Measurements from ENCODE around the gene JAKMIP1. TPM values are rescaled to one million over a fixed set of nuclear protein-coding genes. Genes with fewer than 3 reads are reported as not detected.

Gene JAKMIP1
- total RNA-seq, 1 experiment from 2014 or later, result not detected

GRCh38 chr4:6068986-6069385, 131.4 kb downstream of the JAKMIP1 start:
- DNase-seq (ENCODE audit: unreplicated experiment), result no peak
- Mint-ChIP-seq H3K27me3 (ENCODE audit: insufficient read depth, unreplicated experiment) (no peaks in the 10 kb centered on the region), H3K36me3 (ENCODE audit: insufficient read depth, unreplicated experiment) (no peaks in the 10 kb centered on the region), H3K9me3 (ENCODE audit: unreplicated experiment) (peaks cover 32% of the 10 kb centered on the region), H3K4me1 (ENCODE audit: insufficient read depth, unreplicated experiment) (no peaks in the 10 kb centered on the region), H3K4me3 (ENCODE audit: unreplicated experiment) (no peak overlapping the region), H3K27ac (ENCODE audit: low read depth, unreplicated experiment) (no peak overlapping the region)
- TF ChIP-seq, protein P1, sequence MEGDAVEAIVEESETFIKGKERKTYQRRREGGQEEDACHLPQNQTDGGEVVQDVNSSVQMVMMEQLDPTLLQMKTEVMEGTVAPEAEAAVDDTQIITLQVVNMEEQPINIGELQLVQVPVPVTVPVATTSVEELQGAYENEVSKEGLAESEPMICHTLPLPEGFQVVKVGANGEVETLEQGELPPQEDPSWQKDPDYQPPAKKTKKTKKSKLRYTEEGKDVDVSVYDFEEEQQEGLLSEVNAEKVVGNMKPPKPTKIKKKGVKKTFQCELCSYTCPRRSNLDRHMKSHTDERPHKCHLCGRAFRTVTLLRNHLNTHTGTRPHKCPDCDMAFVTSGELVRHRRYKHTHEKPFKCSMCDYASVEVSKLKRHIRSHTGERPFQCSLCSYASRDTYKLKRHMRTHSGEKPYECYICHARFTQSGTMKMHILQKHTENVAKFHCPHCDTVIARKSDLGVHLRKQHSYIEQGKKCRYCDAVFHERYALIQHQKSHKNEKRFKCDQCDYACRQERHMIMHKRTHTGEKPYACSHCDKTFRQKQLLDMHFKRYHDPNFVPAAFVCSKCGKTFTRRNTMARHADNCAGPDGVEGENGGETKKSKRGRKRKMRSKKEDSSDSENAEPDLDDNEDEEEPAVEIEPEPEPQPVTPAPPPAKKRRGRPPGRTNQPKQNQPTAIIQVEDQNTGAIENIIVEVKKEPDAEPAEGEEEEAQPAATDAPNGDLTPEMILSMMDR (IDR thresholded peaks at IDR 0.05; ENCODE audit: unreplicated experiment), result no peak
- intact Hi-C loops (cut with micrococcal nuclease), result no loop called here
- no TSS peak for BruUV-seq (replicated peaks)
- CTCF ChIA-PET, result no interaction called here
- POLR2A ChIA-PET, result no interaction called here

DNA sequence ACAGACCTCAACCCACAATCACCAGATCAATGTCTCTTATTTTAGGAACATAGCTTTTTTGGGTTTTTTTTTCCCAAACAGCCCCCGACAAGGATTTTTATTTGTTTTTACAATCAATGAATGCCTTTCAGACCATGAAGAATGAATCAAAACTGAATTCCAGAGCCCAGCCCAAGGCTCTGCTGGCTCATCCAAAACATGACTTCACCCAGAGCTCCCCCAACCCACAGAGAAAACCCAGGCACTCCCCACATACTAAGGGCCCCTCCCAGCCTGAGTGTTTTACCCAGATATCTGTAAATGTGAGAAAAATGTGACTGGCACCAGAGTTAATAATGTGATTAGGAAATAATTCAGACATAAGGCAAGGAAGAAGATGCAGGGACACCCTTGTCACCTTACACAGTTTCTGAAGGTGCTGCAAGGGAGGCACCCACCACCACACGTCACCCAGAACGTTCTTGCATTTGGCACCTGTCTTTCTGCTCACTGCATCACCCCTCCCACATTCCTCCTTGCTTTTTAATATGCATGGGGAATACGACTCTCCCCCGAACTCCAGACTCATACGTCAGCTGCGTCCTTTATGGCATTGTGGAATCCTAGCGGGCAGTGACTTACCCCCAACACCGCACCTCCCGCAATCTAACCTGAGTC, 134.3 kb downstream of the JAKMIP1 start:
- BruUV-seq (replicated peaks), result no TSS peak
- no peaks in the 10 kb centered on the region for H3K36me3 Mint-ChIP-seq (ENCODE audit: insufficient read depth, unreplicated experiment)
- DNase-seq (ENCODE audit: unreplicated experiment), result no peak
- no peaks in the 10 kb centered on the region for H3K4me1 Mint-ChIP-seq (ENCODE audit: insufficient read depth, unreplicated experiment)
- ChIA-PET POLR2A (no interaction called here), CTCF (interaction anchor here (0.6 kb wide), 2 partner anchors 21 to 28 kb away, joined by 3 to 4 read pairs; no protein-coding TSS in a partner anchor)
- H3K27ac Mint-ChIP-seq (ENCODE audit: low read depth, unreplicated experiment), result no peak overlapping the region
- TF ChIP-seq, protein P1 (IDR thresholded peaks at IDR 0.05; ENCODE audit: unreplicated experiment), result no peak
- intact Hi-C loops (cut with micrococcal nuclease), result no loop called here
- H3K27me3 Mint-ChIP-seq (ENCODE audit: insufficient read depth, unreplicated experiment), result no peaks in the 10 kb centered on the region
- H3K9me3 Mint-ChIP-seq (ENCODE audit: unreplicated experiment), result peaks cover 40% of the 10 kb centered on the region
- H3K4me3 Mint-ChIP-seq (ENCODE audit: unreplicated experiment), result no peak overlapping the region

- intact Hi-C loops (cut with micrococcal nuclease), result no loop called here
- Mint-ChIP-seq H3K36me3 (ENCODE audit: insufficient read depth, unreplicated experiment) (no peaks in the 10 kb centered on the region), H3K27me3 (ENCODE audit: insufficient read depth, unreplicated experiment) (no peaks in the 10 kb centered on the region), H3K27ac (ENCODE audit: low read depth, unreplicated experiment) (no peak overlapping the region), H3K4me3 (ENCODE audit: unreplicated experiment) (no peak overlapping the region), H3K9me3 (ENCODE audit: unreplicated experiment) (peaks cover 44% of the 10 kb centered on the region), H3K4me1 (ENCODE audit: insufficient read depth, unreplicated experiment) (no peaks in the 10 kb centered on the region)
- TF ChIP-seq, protein P1 (IDR thresholded peaks at IDR 0.05; ENCODE audit: unreplicated experiment), result no peak
- no TSS peak for BruUV-seq (replicated peaks)
- CTCF ChIA-PET, result interaction anchor here (0.6 kb wide), 1 partner anchor 27 kb away, joined by 4 read pairs; no protein-coding TSS in a partner anchor
- POLR2A ChIA-PET, result no interaction called here
- DNase-seq (ENCODE audit: unreplicated experiment), result no peak
Measured at GRCh38 chr4:6065166-6065565, 135.2 kb downstream of the JAKMIP1 start.

GRCh38 chr4:6064383-6064782, 136.0 kb downstream of the JAKMIP1 start:
- ChIA-PET POLR2A (no interaction called here), CTCF (interaction anchor here (0.7 kb wide), 1 partner anchor 45 kb away, joined by 3 read pairs; no protein-coding TSS in a partner anchor)
- Mint-ChIP-seq H3K27ac (ENCODE audit: low read depth, unreplicated experiment) (no peak overlapping the region), H3K4me1 (ENCODE audit: insufficient read depth, unreplicated experiment) (no peaks in the 10 kb centered on the region), H3K27me3 (ENCODE audit: insufficient read depth, unreplicated experiment) (no peaks in the 10 kb centered on the region), H3K4me3 (ENCODE audit: unreplicated experiment) (no peak overlapping the region), H3K9me3 (ENCODE audit: unreplicated experiment) (peaks cover 47% of the 10 kb centered on the region), H3K36me3 (ENCODE audit: insufficient read depth, unreplicated experiment) (no peaks in the 10 kb centered on the region)
- BruUV-seq (replicated peaks), result no TSS peak
- no peak for DNase-seq (ENCODE audit: unreplicated experiment)
- TF ChIP-seq, protein P1 (IDR thresholded peaks at IDR 0.05; ENCODE audit: unreplicated experiment), result no peak
- intact Hi-C loops (cut with micrococcal nuclease), result no loop called here
